NCI-H146 treated with DMSO at 0.1 percent for 48 hours (cell line): Measurements from ENCODE around the gene RFPL1.
"Not testable (repeated sequence)": the region's sequence is repeated elsewhere in the genome, so short reads cannot be mapped to it uniquely, and the experiment has no call there.

Experiments
- DNase-seq: peaks from one replicate; lab custom pipeline; 2025; ENCODE audit not compliant: unreplicated experiment; lab: John Stamatoyannopoulos, UW

The RFPL1 gene

GRCh38 chr22:29477723-29478318 is 39.4 kb downstream of the RFPL1 start:
- no peak for DNase-seq

GRCh38 chr22:29478326-29479276 is 40.2 kb downstream of the RFPL1 start:
- DNase-seq = no peak

GRCh38 chr22:29479417-29480261 is 41.3 kb downstream of the RFPL1 start, which contains the start of gene NEFH:
Gene NEFH, plus strand, starts transcription at chr22:29480218. Its CDS starts 45 bp downstream, at chr22:29480263.
- DNase-seq = peak; percentile 39

- DNase-seq = no peak
Observed at GRCh38 chr22:29480262-29480511, 41.8 kb downstream of the RFPL1 start.

- DNase-seq = no peak
Observed at GRCh38 chr22:29480512-29481264, 42.3 kb downstream of the RFPL1 start.

GRCh38 chr22:29481265-29482000 is 43.0 kb downstream of the RFPL1 start:
- DNase-seq = no peak

- no peak for DNase-seq
Observed at GRCh38 chr22:29482253-29482652, 43.9 kb downstream of the RFPL1 start.

- no peak for DNase-seq
Observed at GRCh38 chr22:29482726-29483125, 44.3 kb downstream of the RFPL1 start.

- no peak for DNase-seq
Observed at GRCh38 chr22:29483254-29483653, 44.9 kb downstream of the RFPL1 start.

GRCh38 chr22:29484642-29485041 is 46.3 kb downstream of the RFPL1 start:
- DNase-seq = no peak

GRCh38 chr22:29485448-29485847 is 47.1 kb downstream of the RFPL1 start:
- no peak for DNase-seq

- no peak for DNase-seq
Observed at GRCh38 chr22:29487426-29487986, 49.1 kb downstream of the RFPL1 start.

GRCh38 chr22:29489127-29489780 is 50.9 kb downstream of the RFPL1 start:
- not testable (repeated sequence) for DNase-seq

- DNase-seq = no peak
Observed at GRCh38 chr22:29491012-29491411, 52.6 kb downstream of the RFPL1 start.
